GM08714 (cell line): ENCODE results near the gene TMEM259.
"Not testable (repeated sequence)": the region's sequence is repeated elsewhere in the genome, so short reads cannot be mapped to it uniquely, and the experiment has no call there.

Source experiments
- H3K4me3 ChIP-seq: fragments of 200-500 bp; sonication (Bioruptor generic); 2 replicates; pipeline ENCODE4 v1.5.1; 2014; ENCODE audit warnings: mild to moderate bottlenecking, low read length, inconsistent platforms
- ZNF274 ChIP-seq: IDR thresholded peaks from 2 replicates; pipeline ENCODE4 v1.6.1; 2012; ENCODE audit warnings: mild to moderate bottlenecking, low read depth, low read length

Gene TMEM259

GRCh38 chr19:1039646-1040475, 18.9 kb upstream of the TMEM259 start, which contains the start of gene ABCA7:
ABCA7 (plus strand) TSS chr19:1040107; CDS start chr19:1041362, 1,255 bp downstream.
- H3K4me3 ChIP-seq: peak within 1 kb of the TSS; percentile 71
- TF ChIP-seq ZNF274: no peak

- peak overlapping the region; percentile 4; the same call in 1 of the 2 replicates for H3K4me3 ChIP-seq
- no peak for TF ChIP-seq ZNF274
These were observed 18.2 kb upstream of the TMEM259 start for GRCh38 chr19:1038978-1039645.

GRCh38 chr19:1037621-1038064, 16.7 kb upstream of the TMEM259 start:
- TF ChIP-seq ZNF274: no peak
- no peak overlapping the region; the same call in 1 of the 2 replicates for H3K4me3 ChIP-seq

GRCh38 chr19:1035998-1036621, 15.2 kb upstream of the TMEM259 start:
- H3K4me3 ChIP-seq: no peak overlapping the region
- no peak for TF ChIP-seq ZNF274

GRCh38 chr19:1032264-1032867, 11.4 kb upstream of the TMEM259 start:
- no peak for TF ChIP-seq ZNF274

GRCh38 chr19:1028062-1028926, 7.4 kb upstream of the TMEM259 start:
- peak overlapping the region; percentile 72 for H3K4me3 ChIP-seq
- no peak for TF ChIP-seq ZNF274

More at GRCh38 chr19:1032264-1032867, 11.4 kb upstream of the TMEM259 start:
- no peak overlapping the region for H3K4me3 ChIP-seq

- no peak for TF ChIP-seq ZNF274
These were observed 6.7 kb upstream of the TMEM259 start for GRCh38 chr19:1027650-1028061.

GRCh38 chr19:1026783-1027649, 6.1 kb upstream of the TMEM259 start:
- H3K4me3 ChIP-seq: peak overlapping the region; percentile 72
- TF ChIP-seq ZNF274: no peak

More at GRCh38 chr19:1027650-1028061, 6.7 kb upstream of the TMEM259 start:
- peak overlapping the region; percentile 72; the same call in 1 of the 2 replicates for H3K4me3 ChIP-seq

GRCh38 chr19:1025960-1026782, 5.2 kb upstream of the TMEM259 start, which contains the start of gene CNN2:
CNN2 (plus strand) TSS chr19:1026608; CDS start chr19:1026662, 54 bp downstream.
- peak within 1 kb of the TSS; percentile 72 for H3K4me3 ChIP-seq
- TF ChIP-seq ZNF274: no peak

- H3K4me3 ChIP-seq: not testable (repeated sequence)
These were observed 4.2 kb upstream of the TMEM259 start for GRCh38 chr19:1025080-1025479.

GRCh38 chr19:1023883-1024188, 2.9 kb upstream of the TMEM259 start:
- not testable (repeated sequence) for H3K4me3 ChIP-seq
